GM18520 (cell line): Measurements from ENCODE around the gene SRGAP3.
A peak's percentile ranks its signal among the peaks of the same experiment; 100 is the strongest.

Experiments
- ATAC-seq: cut with Tn5 transposase; IDR thresholded peaks from one replicate; pipeline ENCODE4 v1.9.1; 2021; ENCODE audit not compliant: unreplicated experiment

Gene SRGAP3

GRCh38 chr3:9229325-9229724, 20.1 kb downstream of the SRGAP3 start:
- ATAC-seq: no peak

- no peak for ATAC-seq
Observed at GRCh38 chr3:9226326-9226725, 23.1 kb downstream of the SRGAP3 start.

GRCh38 chr3:9225268-9225667, 24.2 kb downstream of the SRGAP3 start:
- ATAC-seq: no peak

- ATAC-seq: peak; percentile 83
Observed at GRCh38 chr3:9224490-9224889, 25.0 kb downstream of the SRGAP3 start.

- ATAC-seq: no peak
Observed at GRCh38 chr3:9223672-9224071, 25.8 kb downstream of the SRGAP3 start.

DNA sequence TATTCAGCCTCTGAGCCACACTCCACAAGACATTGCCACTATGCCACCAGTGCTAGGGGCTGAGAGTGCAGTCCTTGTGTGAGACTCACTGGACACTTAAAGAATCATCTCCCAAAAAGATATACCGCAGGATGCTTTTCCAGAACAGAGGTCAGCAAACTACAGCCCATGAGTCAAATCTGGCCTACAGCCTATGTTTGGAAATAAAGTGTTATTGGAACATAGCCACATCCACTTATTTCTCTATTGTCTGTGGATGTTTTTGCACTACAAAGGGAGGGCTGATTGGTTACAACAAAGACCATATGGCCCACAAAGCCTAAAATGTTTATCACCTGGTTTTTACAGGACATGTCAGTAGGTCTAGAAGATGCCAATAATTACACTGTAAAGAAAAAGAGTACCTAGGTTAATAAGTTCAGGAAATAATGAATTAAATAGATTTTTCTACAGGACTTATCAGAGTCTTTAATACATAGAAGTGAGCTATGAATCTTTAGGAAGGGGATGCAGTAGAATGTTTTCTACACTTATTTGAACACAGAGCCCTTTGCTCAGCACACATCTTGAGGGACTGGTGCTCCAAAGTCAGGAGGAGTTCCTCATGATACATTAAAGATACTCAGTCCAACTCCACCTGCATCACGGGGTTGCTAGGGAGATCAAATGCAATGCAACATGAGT, 26.3 kb downstream of the SRGAP3 start:
- no peak for ATAC-seq

- ATAC-seq: no peak
Observed at GRCh38 chr3:9222049-9222448, 27.4 kb downstream of the SRGAP3 start.

- ATAC-seq: no peak
Observed at GRCh38 chr3:9218514-9218846, 31.0 kb downstream of the SRGAP3 start.

- ATAC-seq: no peak
Observed at GRCh38 chr3:9217784-9218513, 31.5 kb downstream of the SRGAP3 start.

GRCh38 chr3:9216736-9217135, 32.7 kb downstream of the SRGAP3 start:
- ATAC-seq: no peak

DNA sequence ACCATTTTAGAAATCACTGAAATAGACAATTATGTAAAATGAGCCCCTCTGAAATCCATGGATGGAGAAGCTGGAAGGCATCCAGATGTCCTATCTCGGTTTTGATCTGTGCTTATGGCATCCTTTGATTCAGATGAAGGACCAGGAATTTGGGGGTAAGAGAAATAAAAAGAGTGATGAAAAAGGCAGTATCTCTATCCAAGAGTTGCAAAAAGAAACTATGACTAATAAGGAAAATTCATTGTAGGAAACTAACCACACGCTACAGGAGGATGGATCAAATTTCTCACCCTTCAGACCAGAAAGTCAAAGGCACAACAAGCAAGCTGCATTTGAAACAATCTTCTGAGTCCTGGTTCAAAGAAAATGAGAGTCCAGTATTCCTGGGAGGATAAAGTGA, 34.8 kb downstream of the SRGAP3 start:
- ATAC-seq: no peak

DNA sequence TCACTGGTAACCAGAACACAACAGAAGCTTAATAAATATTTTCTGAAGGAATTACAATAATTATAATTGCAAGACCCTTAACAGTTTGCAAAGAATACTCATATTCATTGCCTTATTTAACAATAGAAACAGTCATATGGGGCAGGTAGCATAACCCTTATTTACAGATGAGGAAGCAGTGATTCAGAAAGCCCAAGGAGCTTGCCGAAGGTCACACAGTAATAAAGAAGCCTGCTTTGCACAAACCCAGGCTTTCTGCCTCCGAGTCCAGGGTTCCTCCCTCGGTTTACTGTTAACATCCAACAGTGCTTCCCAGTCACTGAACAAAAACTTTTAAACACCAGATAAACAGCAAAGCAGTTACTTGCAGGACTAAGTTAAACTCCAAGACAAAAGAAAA, 35.3 kb downstream of the SRGAP3 start:
- ATAC-seq: no peak

- ATAC-seq: no peak
Observed at GRCh38 chr3:9213019-9213634, 36.3 kb downstream of the SRGAP3 start.

DNA sequence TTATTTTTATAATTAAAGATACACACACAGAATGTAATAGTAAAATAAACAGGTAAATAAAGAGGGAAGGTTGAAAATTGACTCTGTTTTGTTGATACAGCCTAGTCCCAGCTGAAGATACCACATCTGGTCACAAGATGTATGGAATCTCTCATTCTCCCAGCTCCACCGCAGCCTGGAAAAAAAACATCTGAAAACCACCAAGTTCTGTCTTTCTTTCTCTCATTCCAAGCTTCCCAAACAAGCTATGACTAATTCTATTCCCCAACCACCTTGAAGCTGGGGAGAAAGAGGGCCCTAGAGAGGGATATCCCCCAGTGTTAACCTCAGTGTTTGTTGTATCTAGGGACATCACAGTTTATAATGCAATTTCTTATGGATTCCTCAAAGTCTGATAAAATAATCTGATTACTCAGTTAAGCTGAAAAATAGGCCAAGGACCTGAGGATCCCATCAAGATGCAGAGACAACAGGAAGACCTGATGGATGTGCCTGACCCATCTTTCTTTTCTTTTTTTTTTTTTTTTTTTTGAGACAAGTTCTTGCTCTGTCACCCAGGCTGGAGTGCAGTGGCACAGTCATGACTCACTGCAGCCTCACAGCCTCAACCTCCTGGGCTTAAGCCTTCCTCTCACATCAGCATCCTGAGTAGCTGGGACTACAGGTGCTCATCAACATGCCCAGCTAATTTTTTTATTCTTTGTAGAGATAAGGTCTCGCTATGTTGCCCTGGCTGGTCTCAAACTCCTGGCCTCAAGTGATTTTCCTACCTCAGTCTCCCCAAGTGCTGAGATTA, 38.1 kb downstream of the SRGAP3 start:
- ATAC-seq: no peak

DNA sequence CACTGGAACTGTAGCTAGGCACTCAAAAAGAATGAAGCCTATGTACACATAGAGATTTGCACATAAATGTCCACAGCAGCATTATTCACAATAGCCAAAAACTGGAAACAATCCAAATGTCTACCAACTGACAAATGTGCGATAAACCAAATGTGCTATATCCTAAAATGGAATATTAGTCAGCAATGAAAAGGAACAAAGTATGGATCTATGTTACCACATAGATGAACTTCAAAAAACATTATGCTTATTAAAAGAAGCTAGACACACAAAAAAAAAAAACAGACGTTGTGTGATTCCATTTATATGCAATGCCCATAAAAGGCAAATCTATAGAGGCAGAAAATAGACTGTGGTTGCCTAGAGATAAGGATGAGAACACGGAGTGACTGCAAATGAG, 39.7 kb downstream of the SRGAP3 start:
- no peak for ATAC-seq

- ATAC-seq: no peak
Observed at GRCh38 chr3:9208605-9209152, 40.8 kb downstream of the SRGAP3 start.

GRCh38 chr3:9207116-9207763, 42.2 kb downstream of the SRGAP3 start:
- no peak for ATAC-seq

- ATAC-seq: no peak
Observed at GRCh38 chr3:9206287-9206686, 43.2 kb downstream of the SRGAP3 start.

GRCh38 chr3:9205345-9206143, 43.9 kb downstream of the SRGAP3 start:
- no peak for ATAC-seq
